T-cell (primary cell): ENCODE data around the gene SCRN2. TPM values are rescaled to one million over a fixed set of nuclear protein-coding genes. Genes with fewer than 3 reads are reported as not detected.

ENCODE experiments used
- ATAC-seq, 4 experiments: fragments of 200-7000 bp in 3 of 4; fragments of 150-1000 bp in 1 of 4; cut with Tn5 transposase; replicated peaks in 1 of 4; 1 replicate in 3 of 4; 2 replicates in 1 of 4; pipeline ENCODE4 v1.10.0; 2021; ENCODE audit warnings: moderate library complexity in 3 of 4, mild to moderate bottlenecking in 2 of 4, moderate number of reproducible peaks in 1 of 4
- CTCF ChIA-PET, 2 donors: fragments of 300-600 bp; sonication (Branson Sonifier 250); formaldehyde crosslinking; loops; one replicate each; lab custom pipeline; 2022; ENCODE audit warnings: antibody characterized with exemption in 2 of 2; lab: Charles Lee
- POLR2A ChIA-PET, 2 donors: fragments of 300-600 bp; sonication (Branson Sonifier 250); formaldehyde crosslinking; loops; one replicate each; lab custom pipeline; 2022; ENCODE audit warnings: antibody characterized with exemption in 2 of 2; lab: Charles Lee
- DNase-seq, 35 experiments: peaks; one replicate each; pipeline versions ENCODE4 v3.0.0 to v3.0.0-alpha.2; 2013 to 2023
- H3K27ac ChIP-seq: one replicate; pipeline ENCODE4 v1.5.1; 2013; ENCODE audit warnings: low read length
- H3K27me3 ChIP-seq, 2 experiments: replicated peaks in 1 of 2; 1 replicate in 1 of 2; 2 replicates in 1 of 2; pipeline versions ENCODE4 v1.6.1 to v1.7.0; 2013; ENCODE audit warnings: low read length in 1 of 2, mixed read lengths in 1 of 2; ENCODE audit not compliant: control insufficient read depth in 2 of 2, insufficient read depth in 2 of 2; ENCODE audit errors: extremely low read depth in 1 of 2
- H3K36me3 ChIP-seq, 2 donors: 1 replicate in 1 of 2; 2 replicates in 1 of 2; pipeline versions ENCODE4 v1.6.1 to v1.7.0; 2013; ENCODE audit warnings: low read length in 1 of 2; ENCODE audit not compliant: control insufficient read depth in 2 of 2, insufficient read depth in 1 of 2; ENCODE audit errors: extremely low read depth in 1 of 2
- H3K4me1 ChIP-seq, 2 experiments: 1 replicate in 1 of 2; 2 replicates in 1 of 2; pipeline versions ENCODE4 v1.6.1 to v1.7.0; 2013; ENCODE audit warnings: low read length in 2 of 2, mixed read lengths in 1 of 2; ENCODE audit not compliant: insufficient read depth in 2 of 2, control insufficient read depth in 1 of 2; ENCODE audit errors: extremely low read depth in 1 of 2
- H3K4me3 ChIP-seq, 2 donors: 1 replicate in 1 of 2; 2 replicates in 1 of 2; pipeline versions ENCODE4 v1.5.1 to v1.7.0; 2013; ENCODE audit warnings: mild to moderate bottlenecking in 2 of 2, low read length in 1 of 2, moderate library complexity in 1 of 2; ENCODE audit not compliant: control insufficient read depth in 1 of 2; ENCODE audit errors: extremely low read depth in 1 of 2
- H3K9me3 ChIP-seq: 2 replicates; pipeline ENCODE4 v1.7.0; 2013
- H3K27ac Mint-ChIP-seq, 2 donors: one replicate each; pipeline ENCODE4 v1.8.0; 2020 to 2021; ENCODE audit warnings: mild to moderate bottlenecking in 2 of 2, mixed read lengths in 2 of 2
- H3K27me3 Mint-ChIP-seq, 2 donors: one replicate each; pipeline ENCODE4 v1.8.0; 2021 to 2022; ENCODE audit warnings: mixed read lengths in 2 of 2
- H3K36me3 Mint-ChIP-seq: one replicate; pipeline ENCODE4 v1.8.0; 2021; ENCODE audit warnings: mixed read lengths
- H3K4me1 Mint-ChIP-seq, 3 donors: one replicate each; pipeline ENCODE4 v1.8.0; 2020 to 2022; ENCODE audit warnings: mixed read lengths in 3 of 3, mild to moderate bottlenecking in 1 of 3
- H3K4me3 Mint-ChIP-seq, 3 donors: one replicate each; pipeline ENCODE4 v1.8.0; 2020 to 2022; ENCODE audit warnings: mild to moderate bottlenecking in 3 of 3, mixed read lengths in 3 of 3, moderate library complexity in 3 of 3
- H3K9me3 Mint-ChIP-seq, 3 donors: one replicate each; pipeline ENCODE4 v1.8.0; 2020 to 2022; ENCODE audit warnings: mixed read lengths in 3 of 3
- WGBS: methylation state at CpG from one replicate; pipeline ENCODE4 v1.1.5; 2013; ENCODE audit warnings: missing lambda C conversion rate; ENCODE audit not compliant: insufficient coverage; 5-methylcytosine and 5-hydroxymethylcytosine counted together
- total RNA-seq, 35 experiments: library from RNA in 6 of 35; stranded (reverse) in 6 of 35; fragments of 120-200 nt in 1 of 35; gene quantifications; one replicate each; pipeline versions ENCODE4 v1.2.1 to v1.2.4 and lab custom pipeline; 2013 to 2026

SCRN2 gene
- total RNA-seq, 5 donors from 2014 or later (not counting 1 experiment from before 2014, with no cell fraction given): 27.0 to 44.3 (median 40.6) TPM

DNA sequence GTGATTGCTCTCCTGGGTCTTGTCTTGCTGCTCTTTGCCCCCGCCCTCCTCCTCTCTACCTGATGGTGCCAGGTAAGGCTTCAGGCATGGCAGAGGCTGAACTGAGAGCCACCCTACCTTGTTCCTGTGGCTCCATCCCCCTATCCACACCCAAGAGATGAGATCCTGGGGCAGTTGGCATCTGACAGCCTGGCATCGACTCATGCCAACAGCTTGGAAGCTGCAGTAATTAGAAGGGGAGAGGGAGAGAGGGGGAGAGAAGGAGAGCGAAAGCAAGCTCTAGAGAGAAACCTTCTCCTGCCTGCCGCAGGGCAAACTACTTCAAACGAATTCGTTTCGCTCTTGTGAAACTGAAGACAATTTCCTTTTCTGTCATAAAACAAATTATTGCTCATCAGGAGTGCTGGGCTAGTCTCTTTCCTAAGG lies 23.7 kb upstream of the SCRN2 start:
- no peaks in the 10 kb centered on the region for H3K36me3 ChIP-seq

DNA sequence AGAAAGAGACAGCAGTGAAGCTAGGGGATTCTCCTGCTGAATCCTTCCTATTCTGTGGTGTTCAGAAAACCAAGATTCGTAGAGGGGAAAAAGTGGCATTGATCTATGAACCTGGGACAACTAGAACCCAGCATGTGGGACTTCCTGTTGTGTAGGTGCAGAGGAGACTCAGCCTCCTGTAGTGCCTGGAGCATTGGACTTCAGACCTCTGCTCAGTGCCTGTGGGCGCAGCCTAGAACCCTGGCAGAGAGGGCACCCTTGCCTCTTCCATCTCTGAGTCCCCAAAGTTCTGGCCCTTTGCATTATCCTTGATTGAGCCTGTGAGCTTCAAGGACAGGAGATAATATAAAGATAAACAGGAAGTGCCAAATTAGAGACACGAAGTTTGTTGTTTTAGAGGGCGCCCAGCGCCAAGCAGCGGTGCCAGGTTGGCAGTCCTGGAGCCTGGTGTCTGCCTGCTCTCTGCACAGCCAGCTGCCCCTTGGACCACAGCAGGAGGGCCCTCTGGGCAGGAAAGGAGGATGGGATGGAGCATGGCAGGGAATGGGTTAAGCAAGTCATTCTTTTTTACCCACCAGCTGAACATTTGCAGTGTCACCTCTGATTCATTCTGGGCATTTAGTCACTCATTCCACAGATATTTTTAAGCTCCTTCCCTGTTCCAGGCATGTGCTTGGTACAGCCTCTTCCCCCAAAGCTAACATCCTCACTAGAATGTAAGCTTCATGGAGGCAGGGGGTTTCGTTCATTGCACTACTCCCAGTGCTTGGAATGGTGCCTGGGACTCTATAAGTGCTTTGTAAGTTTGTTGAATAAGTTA lies 21.8 kb upstream of the SCRN2 start:
- 59% methylated on average over 4 of the region's 7 CpGs for WGBS
- Mint-ChIP-seq H3K27me3 (peaks cover 9 to 16% of the 10 kb centered on the region in 2 donors), H3K4me3 (no peak overlapping the region), H3K36me3 (no peaks in the 10 kb centered on the region), H3K27ac (peak overlapping the region in 1 of 2 donors; percentile 34), H3K4me1 (peaks cover 9 to 17% (median 11%) of the 10 kb centered on the region in 3 donors), H3K9me3 (no peaks in the 10 kb centered on the region)
- Histone ChIP-seq H3K4me1 (peaks cover 0 to 6% of the 10 kb centered on the region in 2 experiments), H3K36me3 (no peaks in the 10 kb centered on the region), H3K27ac (no peak overlapping the region), H3K27me3 (peaks cover 0 to 42% of the 10 kb centered on the region in 2 experiments), H3K4me3 (no peak overlapping the region), H3K9me3 (no peaks in the 10 kb centered on the region)
- ChIA-PET CTCF (interaction anchor here (0.5 to 0.7 kb wide), 4 partner anchors 58 to 285 kb away, joined by 4 to 5 read pairs (median 4); no protein-coding TSS in a partner anchor), POLR2A (interaction anchor here in 1 of 2 donors (0.5 kb wide), 1 partner anchor 121 kb away, joined by 3 read pairs; no protein-coding TSS in a partner anchor)
- no peak for DNase-seq
- ATAC-seq: no peak

More for the DNA sequence above, 23.7 kb upstream of the SCRN2 start:
- peaks cover 9 to 17% (median 11%) of the 10 kb centered on the region in 3 donors for H3K4me1 Mint-ChIP-seq
- WGBS: no CpG with 5 or more reads among the region's 7 CpGs
- DNase-seq (no peak), ATAC-seq (peak in 1 of 4 experiments; percentile 39)
- Histone ChIP-seq H3K9me3 (no peaks in the 10 kb centered on the region), H3K4me3 (no peak overlapping the region), H3K4me1 (peaks cover 0 to 6% of the 10 kb centered on the region in 2 experiments), H3K27me3 (peaks cover 0 to 41% of the 10 kb centered on the region in 2 experiments), H3K27ac (no peak overlapping the region)
- POLR2A ChIA-PET: no interaction called here
- H3K27ac Mint-ChIP-seq: peak overlapping the region in 1 of 2 donors; percentile 64
- H3K4me3 Mint-ChIP-seq: peak overlapping the region in 1 of 3 donors; percentile 47
- H3K9me3 Mint-ChIP-seq: no peaks in the 10 kb centered on the region
- peaks cover 0 to 18% of the 10 kb centered on the region in 2 donors for H3K27me3 Mint-ChIP-seq
- CTCF ChIA-PET: no interaction called here
- no peaks in the 10 kb centered on the region for H3K36me3 Mint-ChIP-seq

DNA sequence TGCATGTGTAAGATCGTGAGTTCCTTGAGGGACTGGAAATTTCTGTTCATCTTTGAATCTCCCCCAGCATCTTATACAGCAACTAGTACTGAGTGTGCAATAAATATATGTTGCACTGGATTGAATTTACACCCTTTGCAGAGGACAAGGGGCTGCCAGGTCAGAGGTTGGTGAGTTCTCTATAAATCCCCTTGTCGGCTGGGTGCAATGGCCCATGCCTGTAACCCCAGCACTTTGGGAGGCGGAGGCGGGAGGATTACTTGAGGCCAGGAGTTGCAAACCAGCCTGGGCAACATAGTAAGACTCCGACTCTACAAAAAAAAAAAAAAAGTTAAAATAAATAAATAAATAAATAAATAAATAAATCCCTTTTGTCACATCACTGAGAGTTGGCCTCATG lies 19.3 kb upstream of the SCRN2 start:
- Histone ChIP-seq H3K4me1 (peaks cover 0 to 6% of the 10 kb centered on the region in 2 experiments), H3K27me3 (peaks cover 0 to 46% of the 10 kb centered on the region in 2 experiments), H3K9me3 (no peaks in the 10 kb centered on the region), H3K36me3 (no peaks in the 10 kb centered on the region), H3K27ac (no peak overlapping the region), H3K4me3 (no peak overlapping the region)
- no peak for DNase-seq
- WGBS: no CpG with 5 or more reads among the region's 5 CpGs
- no peaks in the 10 kb centered on the region for H3K36me3 Mint-ChIP-seq
- ATAC-seq: no peak
- H3K4me1 Mint-ChIP-seq: peaks cover 8 to 17% (median 9%) of the 10 kb centered on the region in 3 donors
- no peaks in the 10 kb centered on the region for H3K9me3 Mint-ChIP-seq
- H3K27ac Mint-ChIP-seq: no peak overlapping the region
- ChIA-PET POLR2A (no interaction called here), CTCF (no interaction called here)
- peaks cover 13 to 33% of the 10 kb centered on the region in 2 donors for H3K27me3 Mint-ChIP-seq
- no peak overlapping the region for H3K4me3 Mint-ChIP-seq

DNA sequence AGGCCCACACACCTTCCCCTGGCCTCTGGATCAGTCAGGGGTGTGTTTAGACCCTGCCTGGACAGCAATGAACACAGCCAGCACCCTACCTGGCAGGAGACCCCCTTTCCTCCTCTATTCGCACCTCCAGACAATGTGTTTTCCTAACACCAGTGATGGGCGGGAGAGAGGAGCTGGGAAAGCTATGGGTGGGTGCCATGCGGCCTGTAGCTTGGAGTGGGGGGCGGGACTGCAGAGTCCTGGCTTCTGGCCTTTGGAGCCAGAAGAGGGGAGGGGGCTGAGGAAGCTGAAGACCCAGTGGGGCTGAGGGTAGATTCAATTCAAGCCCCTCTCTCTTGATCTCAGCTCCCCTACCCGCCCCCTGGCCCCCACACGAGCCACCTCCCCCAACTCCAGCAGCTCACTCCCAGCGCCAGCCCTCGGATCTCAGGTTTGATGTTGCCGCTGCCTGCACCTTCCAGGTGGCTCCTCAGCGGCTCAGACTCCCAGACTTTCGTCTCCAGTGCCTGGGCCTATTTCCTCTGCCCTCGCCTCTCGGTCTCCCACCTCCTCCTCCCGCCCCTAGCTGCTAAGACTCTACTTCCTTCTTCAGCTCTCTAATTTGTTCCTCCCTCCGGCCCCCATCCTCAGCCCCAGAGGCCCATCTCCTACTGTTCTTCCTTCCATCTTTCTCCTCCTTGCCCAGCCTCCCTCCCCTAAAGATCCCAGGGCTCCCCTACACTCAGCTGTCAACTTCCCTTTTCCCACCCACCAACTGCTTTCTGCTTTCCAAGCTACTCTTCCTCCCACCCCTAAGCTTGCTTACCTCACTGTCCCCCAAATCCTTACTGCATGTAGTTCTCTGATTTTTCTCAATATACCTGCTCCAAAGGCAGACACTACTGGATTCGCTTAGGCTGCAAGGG lies 16.7 kb upstream of the SCRN2 start:
- 56% methylated on average over 11 of the region's 16 CpGs for WGBS
- H3K27me3 Mint-ChIP-seq: peaks cover 39 to 58% of the 10 kb centered on the region in 2 donors
- H3K4me1 Mint-ChIP-seq: peaks cover 4 to 12% (median 6%) of the 10 kb centered on the region in 3 donors
- ATAC-seq: no peak
- no peak for DNase-seq
- H3K27ac Mint-ChIP-seq: no peak overlapping the region
- CTCF ChIA-PET: interaction anchor here (0.5 kb wide), 2 partner anchors 49 to 56 kb away, joined by 3 read pairs; no protein-coding TSS in a partner anchor
- H3K4me3 Mint-ChIP-seq: no peak overlapping the region
- POLR2A ChIA-PET: interaction anchor here in 1 of 2 donors (0.6 kb wide), 1 partner anchor 302 kb away, joined by 3 read pairs; no protein-coding TSS in a partner anchor
- H3K9me3 Mint-ChIP-seq: no peaks in the 10 kb centered on the region
- Histone ChIP-seq H3K4me1 (peaks cover 0 to 4% of the 10 kb centered on the region in 2 experiments), H3K27ac (no peak overlapping the region), H3K4me3 (no peak overlapping the region), H3K27me3 (peaks cover 5 to 56% of the 10 kb centered on the region in 2 experiments), H3K36me3 (no peaks in the 10 kb centered on the region), H3K9me3 (no peaks in the 10 kb centered on the region)
- H3K36me3 Mint-ChIP-seq: no peaks in the 10 kb centered on the region

DNA sequence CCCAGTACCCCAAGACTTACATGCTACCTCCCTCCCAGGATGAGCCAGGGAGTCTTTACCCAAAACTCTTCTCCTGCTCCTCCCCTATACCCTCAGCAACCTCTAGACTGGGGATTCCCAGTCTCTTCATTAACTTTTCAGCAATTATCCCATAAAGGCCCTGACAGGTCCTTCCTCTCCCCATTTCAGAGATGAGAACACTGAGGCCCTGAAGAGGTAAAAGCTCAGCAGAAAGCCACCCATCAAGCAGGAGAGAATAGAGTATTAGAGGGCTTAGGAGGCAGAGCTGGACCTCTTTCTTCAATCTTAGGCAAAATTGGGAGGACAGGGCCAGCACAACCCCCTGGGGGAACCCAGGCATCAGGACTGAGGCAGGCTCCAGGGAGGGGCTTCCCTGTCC lies 15.8 kb upstream of the SCRN2 start:
- ChIA-PET CTCF (no interaction called here), POLR2A (no interaction called here)
- Mint-ChIP-seq H3K4me1 (peaks cover 7 to 17% (median 13%) of the 10 kb centered on the region in 3 donors), H3K9me3 (no peaks in the 10 kb centered on the region), H3K4me3 (no peak overlapping the region), H3K27me3 (peaks cover 48 to 67% of the 10 kb centered on the region in 2 donors), H3K36me3 (no peaks in the 10 kb centered on the region), H3K27ac (no peak overlapping the region)
- ATAC-seq: no peak
- Histone ChIP-seq H3K27ac (no peak overlapping the region), H3K4me3 (no peak overlapping the region), H3K9me3 (no peaks in the 10 kb centered on the region), H3K36me3 (no peaks in the 10 kb centered on the region), H3K4me1 (peaks cover 0 to 6% of the 10 kb centered on the region in 2 experiments), H3K27me3 (peaks cover 8 to 64% of the 10 kb centered on the region in 2 experiments)
- no peak for DNase-seq

DNA sequence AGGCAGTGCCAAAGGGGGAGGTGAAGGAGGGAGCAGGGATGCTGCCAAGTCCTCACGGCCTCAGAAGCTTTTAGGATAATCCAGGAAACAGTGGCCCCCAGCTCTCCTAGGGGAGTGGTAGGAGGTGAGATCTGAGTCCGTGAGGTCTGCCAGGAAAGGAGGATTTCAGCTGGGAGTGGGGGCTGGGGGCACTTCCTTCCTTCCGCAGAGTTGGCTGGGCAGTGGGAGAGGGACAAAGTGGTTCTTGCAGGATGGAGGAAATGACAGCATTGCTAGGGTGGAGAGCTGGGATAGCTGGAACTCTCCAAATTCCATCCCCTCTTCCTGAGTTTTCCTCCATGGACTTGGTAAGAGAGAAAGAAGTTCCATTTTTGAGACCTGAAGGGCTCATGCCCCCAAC lies 14.7 kb upstream of the SCRN2 start:
- ATAC-seq: no peak
- Histone ChIP-seq H3K4me3 (no peak overlapping the region), H3K9me3 (no peaks in the 10 kb centered on the region), H3K27me3 (peaks cover 9 to 69% of the 10 kb centered on the region in 2 experiments), H3K36me3 (no peaks in the 10 kb centered on the region), H3K4me1 (peaks cover 2 to 17% of the 10 kb centered on the region in 2 experiments), H3K27ac (no peak overlapping the region)
- H3K9me3 Mint-ChIP-seq: no peaks in the 10 kb centered on the region
- no peak for DNase-seq
- H3K27ac Mint-ChIP-seq: no peak overlapping the region
- CTCF ChIA-PET: interaction anchor here in 1 of 2 donors (1.0 kb wide), 1 partner anchor 15 kb away, joined by 4 read pairs; the partner anchor contains the start of gene SCRN2
- no CpG with 5 or more reads among the region's 3 CpGs for WGBS
- no peaks in the 10 kb centered on the region for H3K36me3 Mint-ChIP-seq
- peaks cover 9 to 20% (median 16%) of the 10 kb centered on the region in 3 donors for H3K4me1 Mint-ChIP-seq
- POLR2A ChIA-PET: no interaction called here
- H3K27me3 Mint-ChIP-seq: peaks cover 51 to 69% of the 10 kb centered on the region in 2 donors
- no peak overlapping the region for H3K4me3 Mint-ChIP-seq
